ENCODE measurements around the gene B4GALNT2. TPM values are rescaled to one million over a fixed set of nuclear protein-coding genes. Genes with fewer than 3 reads are reported as not detected.

B4GALNT2 gene
- total and polyA plus RNA-seq, 2 donors (not counting 3 experiments of a cell fraction or from before 2014, with no cell fraction given) = 0.11 TPM; not detected in 1

DNA sequence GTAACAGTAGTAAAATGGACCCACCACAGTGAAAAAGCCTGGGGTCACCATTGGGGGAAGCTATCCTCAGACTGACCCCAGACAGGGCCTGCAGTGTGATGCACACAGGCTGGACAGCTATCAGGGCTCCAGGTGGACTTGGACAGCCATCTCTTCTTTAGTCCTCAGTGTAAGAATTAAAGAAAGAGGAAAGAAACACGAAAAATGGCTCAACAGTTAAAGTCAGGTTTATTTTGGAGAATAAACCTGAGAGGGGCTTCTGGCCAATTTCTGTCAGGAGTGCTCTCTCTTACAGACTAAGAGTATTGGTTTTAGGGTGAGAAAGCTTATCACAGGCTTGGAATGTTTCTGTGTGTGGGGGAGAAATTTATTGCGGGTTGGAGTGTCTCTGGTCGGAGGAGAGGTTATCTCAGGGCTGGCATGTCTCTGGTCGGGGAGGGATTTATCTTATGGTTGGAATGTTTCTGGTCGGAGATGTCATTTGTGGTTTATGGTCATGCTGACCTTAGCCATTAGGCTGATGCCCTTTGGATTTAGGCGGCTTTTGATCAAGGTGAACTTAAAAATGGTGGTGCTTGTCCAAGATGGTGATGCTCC, 10.8 kb upstream of the B4GALNT2 start:
- intact Hi-C loops (cut with micrococcal nuclease) (no loop called here), dilution Hi-C loops (cut with MboI; ENCODE audit: extremely low pct_ligation_motif_present, low sequenced_read_pairs) (no loop called here)
- no peak for TF ChIP-seq JUN (IDR thresholded peaks at IDR 0.05; ENCODE audit: borderline replicate concordance, insufficient read depth, insufficient read length, low read depth)
- TF ChIP-seq EZH2 (IDR thresholded peaks at IDR 0.05; ENCODE audit: borderline replicate concordance, low read depth, low read length, severe bottlenecking) = no peak
- TF ChIP-seq GATA2 (IDR thresholded peaks at IDR 0.05; ENCODE audit: insufficient read depth, insufficient read length, low read depth, low read length) = no peak
- no peak overlapping the region for H2AFZ ChIP-seq (ENCODE audit: low read depth, low read length)
- ChIA-PET CTCF (no interaction called here), POLR2A (no interaction called here)
- no peak for FAIRE-seq
- peaks cover 17 to 19% of the 10 kb centered on the region in 2 experiments for H3K27me3 ChIP-seq (ENCODE audit: control insufficient read depth in 2 of 2, insufficient read depth in 2 of 2, low read length in 2 of 2)
- no peaks in the 10 kb centered on the region for H3K9me1 ChIP-seq (replicated peaks; ENCODE audit: control insufficient read depth, extremely low read depth, insufficient read depth, low read length)
- H3K79me2 ChIP-seq (ENCODE audit: control insufficient read depth, insufficient read depth, low read length) = no peaks in the 10 kb centered on the region
- no peaks in the 10 kb centered on the region for H3K36me3 ChIP-seq (ENCODE audit: control insufficient read depth in 2 of 2, extremely low read depth in 1 of 2, insufficient read depth in 2 of 2, low read length in 2 of 2)
- no peaks in the 10 kb centered on the region for H3K9me3 ChIP-seq (replicated peaks; ENCODE audit: control insufficient read depth, insufficient read depth, low read length)
- no peak overlapping the region for H3K4me2 ChIP-seq (ENCODE audit: insufficient read depth, low read length)
- no peak overlapping the region for H3K9ac ChIP-seq (replicated peaks; ENCODE audit: extremely low read depth, insufficient read depth, low read length)
- BruUV-seq (replicated peaks) = no TSS peak
- H4K20me1 ChIP-seq (replicated peaks; ENCODE audit: control insufficient read depth, extremely low read depth, insufficient read depth, low read length) = no peaks in the 10 kb centered on the region
- H3K4me1 ChIP-seq (ENCODE audit: control insufficient read depth, extremely low read depth, insufficient read depth, low read length) = no peaks in the 10 kb centered on the region
- H3K27ac ChIP-seq (ENCODE audit: insufficient read depth, low read depth, low read length) = no peak overlapping the region
- H3K4me3 ChIP-seq (replicated peaks in 1 of 3; ENCODE audit: insufficient read depth in 1 of 3, low read depth in 1 of 3, low read length in 3 of 3) = no peak overlapping the region
- no peak for DNase-seq (ENCODE audit: low read depth, low spot score)

DNA sequence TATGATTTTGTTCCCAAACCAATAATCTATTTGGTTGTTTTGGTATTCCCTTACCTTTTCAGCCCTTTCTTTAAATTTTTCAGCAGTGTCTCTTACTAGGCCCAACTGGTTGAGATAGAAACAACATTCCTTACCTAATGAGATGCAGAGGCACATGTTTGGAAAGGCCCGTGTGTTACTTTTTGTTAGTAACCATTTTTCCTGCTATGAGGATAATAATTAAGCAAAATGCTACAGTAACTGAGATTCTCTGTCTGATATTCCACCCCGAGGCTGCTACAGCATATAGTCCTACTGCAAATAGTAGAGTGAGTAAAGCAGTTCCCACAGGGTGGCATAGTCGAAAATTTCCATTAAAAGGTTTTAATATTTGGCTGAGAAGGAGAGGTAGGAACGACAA, 10.0 kb upstream of the B4GALNT2 start:
- Histone ChIP-seq H4K20me1 (replicated peaks; ENCODE audit: control insufficient read depth, extremely low read depth, insufficient read depth, low read length) (no peaks in the 10 kb centered on the region), H3K9me3 (replicated peaks; ENCODE audit: control insufficient read depth, insufficient read depth, low read length) (no peaks in the 10 kb centered on the region), H3K4me2 (ENCODE audit: insufficient read depth, low read length) (no peak overlapping the region), H3K9me1 (replicated peaks; ENCODE audit: control insufficient read depth, extremely low read depth, insufficient read depth, low read length) (no peaks in the 10 kb centered on the region), H3K27ac (ENCODE audit: insufficient read depth, low read depth, low read length) (no peak overlapping the region), H3K4me1 (ENCODE audit: control insufficient read depth, extremely low read depth, insufficient read depth, low read length) (no peaks in the 10 kb centered on the region), H3K36me3 (ENCODE audit: control insufficient read depth in 2 of 2, extremely low read depth in 1 of 2, insufficient read depth in 2 of 2, low read length in 2 of 2) (no peaks in the 10 kb centered on the region), H2AFZ (ENCODE audit: low read depth, low read length) (no peak overlapping the region), H3K4me3 (replicated peaks in 1 of 3; ENCODE audit: insufficient read depth in 1 of 3, low read depth in 1 of 3, low read length in 3 of 3) (no peak overlapping the region), H3K9ac (replicated peaks; ENCODE audit: extremely low read depth, insufficient read depth, low read length) (no peak overlapping the region), H3K79me2 (ENCODE audit: control insufficient read depth, insufficient read depth, low read length) (no peaks in the 10 kb centered on the region), H3K27me3 (ENCODE audit: control insufficient read depth in 2 of 2, insufficient read depth in 2 of 2, low read length in 2 of 2) (peaks cover 12 to 17% of the 10 kb centered on the region in 2 experiments)
- DNase-seq (ENCODE audit: low read depth, low spot score) (no peak), FAIRE-seq (no peak)
- intact Hi-C loops (cut with micrococcal nuclease) (no loop called here), dilution Hi-C loops (cut with MboI; ENCODE audit: extremely low pct_ligation_motif_present, low sequenced_read_pairs) (no loop called here)
- CTCF ChIA-PET = interaction anchor here (1.5 kb wide), 1 partner anchor 168 kb away, joined by 4 read pairs; no protein-coding TSS in a partner anchor
- BruUV-seq (replicated peaks) = no TSS peak
- TF ChIP-seq, protein P1, sequence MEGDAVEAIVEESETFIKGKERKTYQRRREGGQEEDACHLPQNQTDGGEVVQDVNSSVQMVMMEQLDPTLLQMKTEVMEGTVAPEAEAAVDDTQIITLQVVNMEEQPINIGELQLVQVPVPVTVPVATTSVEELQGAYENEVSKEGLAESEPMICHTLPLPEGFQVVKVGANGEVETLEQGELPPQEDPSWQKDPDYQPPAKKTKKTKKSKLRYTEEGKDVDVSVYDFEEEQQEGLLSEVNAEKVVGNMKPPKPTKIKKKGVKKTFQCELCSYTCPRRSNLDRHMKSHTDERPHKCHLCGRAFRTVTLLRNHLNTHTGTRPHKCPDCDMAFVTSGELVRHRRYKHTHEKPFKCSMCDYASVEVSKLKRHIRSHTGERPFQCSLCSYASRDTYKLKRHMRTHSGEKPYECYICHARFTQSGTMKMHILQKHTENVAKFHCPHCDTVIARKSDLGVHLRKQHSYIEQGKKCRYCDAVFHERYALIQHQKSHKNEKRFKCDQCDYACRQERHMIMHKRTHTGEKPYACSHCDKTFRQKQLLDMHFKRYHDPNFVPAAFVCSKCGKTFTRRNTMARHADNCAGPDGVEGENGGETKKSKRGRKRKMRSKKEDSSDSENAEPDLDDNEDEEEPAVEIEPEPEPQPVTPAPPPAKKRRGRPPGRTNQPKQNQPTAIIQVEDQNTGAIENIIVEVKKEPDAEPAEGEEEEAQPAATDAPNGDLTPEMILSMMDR (IDR thresholded peaks at IDR 0.05; ENCODE audit: extremely low read depth in 1 of 2, insufficient read depth in 1 of 2, low read depth in 1 of 2, low read length in 2 of 2) = no peak
- no peak for TF ChIP-seq FOS (IDR thresholded peaks at IDR 0.05; ENCODE audit: borderline replicate concordance, insufficient read depth, low read length)
- no peak for TF ChIP-seq JUN (IDR thresholded peaks at IDR 0.05; ENCODE audit: borderline replicate concordance, insufficient read depth, insufficient read length, low read depth)
- TF ChIP-seq, protein P2, sequence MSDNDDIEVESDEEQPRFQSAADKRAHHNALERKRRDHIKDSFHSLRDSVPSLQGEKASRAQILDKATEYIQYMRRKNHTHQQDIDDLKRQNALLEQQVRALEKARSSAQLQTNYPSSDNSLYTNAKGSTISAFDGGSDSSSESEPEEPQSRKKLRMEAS (IDR thresholded peaks at IDR 0.05; ENCODE audit: insufficient read depth, insufficient read length) = no peak
- TF ChIP-seq MYC (IDR thresholded peaks at IDR 0.05; ENCODE audit: low read depth, low read length) = no peak
- TF ChIP-seq GATA2 (IDR thresholded peaks at IDR 0.05; ENCODE audit: insufficient read depth, insufficient read length, low read depth, low read length) = no peak
- TF ChIP-seq EZH2 (IDR thresholded peaks at IDR 0.05; ENCODE audit: borderline replicate concordance, low read depth, low read length, severe bottlenecking) = no peak
- no peak for TF ChIP-seq POLR2A (IDR thresholded peaks at IDR 0.05; ENCODE audit: low read depth, low read length)
- no peak for TF ChIP-seq POLR2AphosphoS5 (IDR thresholded peaks at IDR 0.05; ENCODE audit: insufficient read depth, low read depth, low read length)
- POLR2A ChIA-PET = no interaction called here

All from endothelial cell of umbilical vein (primary cell).